ENCODE data around the gene GLDN. TPM values are rescaled to one million over a fixed set of nuclear protein-coding genes. Genes with fewer than 3 reads are reported as not detected.

The GLDN gene
- total RNA-seq, 2 experiments from 2014 or later: not detected

GRCh38 chr15:51303462-51303980, 37.9 kb upstream of the GLDN start:
- H3K4me1 Mint-ChIP-seq (ENCODE audit: low read depth): no peaks in the 10 kb centered on the region
- intact Hi-C loops (cut with micrococcal nuclease): no loop called here
- TF ChIP-seq CTCF (IDR thresholded peaks at IDR 0.05): no peak
- H3K27me3 Mint-ChIP-seq: peaks cover 4% of the 10 kb centered on the region
- no peak for DNase-seq
- ChIA-PET POLR2A (no interaction called here), CTCF (no interaction called here)
- H3K9me3 Mint-ChIP-seq: no peaks in the 10 kb centered on the region
- no peaks in the 10 kb centered on the region for H3K36me3 Mint-ChIP-seq (ENCODE audit: low read depth)
- no peak overlapping the region for H3K27ac Mint-ChIP-seq
- ATAC-seq: no peak
- no peak overlapping the region for H3K4me3 Mint-ChIP-seq

- peaks cover 4% of the 10 kb centered on the region for H3K27me3 Mint-ChIP-seq
- no peak for TF ChIP-seq CTCF (IDR thresholded peaks at IDR 0.05)
- H3K36me3 Mint-ChIP-seq (ENCODE audit: low read depth): no peaks in the 10 kb centered on the region
- intact Hi-C loops (cut with micrococcal nuclease): no loop called here
- DNase-seq: no peak
- H3K9me3 Mint-ChIP-seq: no peaks in the 10 kb centered on the region
- POLR2A ChIA-PET: no interaction called here
- no peaks in the 10 kb centered on the region for H3K4me1 Mint-ChIP-seq (ENCODE audit: low read depth)
- H3K27ac Mint-ChIP-seq: no peak overlapping the region
- ATAC-seq: no peak
- CTCF ChIA-PET: no interaction called here
- no peak overlapping the region for H3K4me3 Mint-ChIP-seq
These were observed 34.1 kb upstream of the GLDN start for GRCh38 chr15:51307325-51307724.

GRCh38 chr15:51307811-51308210, 33.6 kb upstream of the GLDN start:
- H3K9me3 Mint-ChIP-seq: no peaks in the 10 kb centered on the region
- no peak for ATAC-seq
- CTCF ChIA-PET: no interaction called here
- TF ChIP-seq CTCF (IDR thresholded peaks at IDR 0.05): no peak
- H3K4me3 Mint-ChIP-seq: no peak overlapping the region
- no peaks in the 10 kb centered on the region for H3K4me1 Mint-ChIP-seq (ENCODE audit: low read depth)
- H3K27ac Mint-ChIP-seq: no peak overlapping the region
- no peak for DNase-seq
- POLR2A ChIA-PET: no interaction called here
- peaks cover 4% of the 10 kb centered on the region for H3K27me3 Mint-ChIP-seq
- H3K36me3 Mint-ChIP-seq (ENCODE audit: low read depth): no peaks in the 10 kb centered on the region
- intact Hi-C loops (cut with micrococcal nuclease): no loop called here

- intact Hi-C loops (cut with micrococcal nuclease): no loop called here
- ChIA-PET POLR2A (no interaction called here), CTCF (no interaction called here)
- Mint-ChIP-seq H3K27ac (no peak overlapping the region), H3K4me3 (no peak overlapping the region), H3K4me1 (ENCODE audit: low read depth) (no peaks in the 10 kb centered on the region), H3K36me3 (ENCODE audit: low read depth) (no peaks in the 10 kb centered on the region), H3K9me3 (no peaks in the 10 kb centered on the region), H3K27me3 (no peaks in the 10 kb centered on the region)
- no peak for ATAC-seq
- TF ChIP-seq CTCF (IDR thresholded peaks at IDR 0.05): no peak
- DNase-seq: no peak
These were observed 31.4 kb upstream of the GLDN start for GRCh38 chr15:51310064-51310463.

- no peak for TF ChIP-seq CTCF (IDR thresholded peaks at IDR 0.05)
- intact Hi-C loops (cut with micrococcal nuclease): no loop called here
- Mint-ChIP-seq H3K36me3 (ENCODE audit: low read depth) (no peaks in the 10 kb centered on the region), H3K4me1 (ENCODE audit: low read depth) (no peaks in the 10 kb centered on the region), H3K27me3 (no peaks in the 10 kb centered on the region), H3K4me3 (no peak overlapping the region), H3K9me3 (no peaks in the 10 kb centered on the region), H3K27ac (no peak overlapping the region)
- CTCF ChIA-PET: interaction anchor here (1.8 kb wide), 1 partner anchor 13 kb away, joined by 6 read pairs; no protein-coding TSS in a partner anchor
- DNase-seq (no peak), ATAC-seq (no peak)
- POLR2A ChIA-PET: no interaction called here
These were observed 29.9 kb upstream of the GLDN start for GRCh38 chr15:51311510-51311909.
